Neural cell (in vitro differentiated cells): ENCODE data around the gene ENAH. TPM values are rescaled to one million over a fixed set of nuclear protein-coding genes. Genes with fewer than 3 reads are reported as not detected.

Source experiments
- H2AFZ ChIP-seq: fragments of 200-600, 300-800 bp; sonication (generic), shearing (Covaris generic); 2 replicates; pipeline ENCODE4 v1.6.0; 2014; ENCODE audit warnings: low read depth, mild to moderate bottlenecking, antibody characterized with exemption, low read length, moderate library complexity
- H3F3A ChIP-seq: fragments of 200-600 bp; shearing (Covaris generic); 2 replicates; pipeline ENCODE4 v1.6.1; 2016; ENCODE audit warnings: mild to moderate bottlenecking, moderate library complexity, mixed read lengths, antibody characterized with exemption, low read length; ENCODE audit not compliant: insufficient read depth, poor library complexity, severe bottlenecking
- H3K27ac ChIP-seq: fragments of 200-600, 300-800 bp; sonication (generic), shearing (Covaris generic); 2 replicates; pipeline ENCODE4 v1.5.1; 2014; ENCODE audit warnings: mild to moderate bottlenecking, low read length, moderate library complexity
- H3K27me3 ChIP-seq: fragments of 300-800, 200-600 bp; sonication (generic), shearing (Covaris generic); 2 replicates; pipeline ENCODE4 v1.6.0; 2014; ENCODE audit warnings: mild to moderate bottlenecking, low read depth, low read length, moderate library complexity; ENCODE audit not compliant: insufficient read depth
- H3K36me3 ChIP-seq: fragments of 300-800, 200-600 bp; sonication (generic), shearing (Covaris generic); 2 replicates; pipeline ENCODE4 v1.5.1; 2014; ENCODE audit warnings: mild to moderate bottlenecking, antibody characterized with exemption, low read length, moderate library complexity; ENCODE audit not compliant: insufficient read depth
- H3K4me2 ChIP-seq: fragments of 300-800, 200-600 bp; sonication (generic), shearing (Covaris generic); 2 replicates; pipeline ENCODE4 v1.6.0; 2014; ENCODE audit warnings: mild to moderate bottlenecking, low read length
- H3K4me3 ChIP-seq: fragments of 300-800, 200-600 bp; sonication (generic), shearing (Covaris generic); 2 replicates; pipeline ENCODE4 v1.5.1; 2014; ENCODE audit warnings: mild to moderate bottlenecking, low read length, moderate library complexity
- H3K79me2 ChIP-seq: fragments of 200-600 bp; shearing (Covaris generic); replicated peaks from 2 replicates; pipeline ENCODE4 v1.6.0; 2014; ENCODE audit warnings: mild to moderate bottlenecking, low read length, moderate library complexity; ENCODE audit not compliant: insufficient read depth
- H3K9ac ChIP-seq: fragments of 300-800, 200-600 bp; sonication (generic), shearing (Covaris generic); 2 replicates; pipeline ENCODE4 v1.6.1; 2016; ENCODE audit warnings: mild to moderate bottlenecking, low read length, mixed read lengths
- H3K9me2 ChIP-seq: fragments of 200-600 bp; shearing (Covaris generic); 2 replicates; pipeline ENCODE4 v1.6.1; 2016; ENCODE audit warnings: mild to moderate bottlenecking, low read length, mixed read lengths; ENCODE audit not compliant: insufficient read depth
- H3K9me3 ChIP-seq: fragments of 200-600, 300-800 bp; sonication (generic), shearing (Covaris generic); 2 replicates; pipeline ENCODE4 v1.6.1; 2016; ENCODE audit warnings: mild to moderate bottlenecking, mixed run types, low read length, moderate library complexity, mixed read lengths
- H4K20me1 ChIP-seq: fragments of 200-600 bp; shearing (Covaris generic); 2 replicates; pipeline ENCODE4 v1.6.1; 2016; ENCODE audit warnings: mild to moderate bottlenecking, mixed run types; ENCODE audit not compliant: insufficient read depth
- EP300 ChIP-seq: fragments of 450-650 bp; conservative IDR thresholded peaks from 2 replicates; pipeline ENCODE4 v1.6.1; 2014; ENCODE audit warnings: antibody characterized with exemption, mild to moderate bottlenecking, moderate library complexity; ENCODE audit not compliant: poor library complexity, severe bottlenecking
- EZH2 ChIP-seq: fragments of 200-600, 300-800 bp; shearing (Covaris generic), sonication (generic); IDR thresholded peaks from 2 replicates; pipeline ENCODE4 v1.6.1; 2014; ENCODE audit warnings: antibody characterized with exemption, low read length, borderline replicate concordance, mild to moderate bottlenecking; ENCODE audit not compliant: insufficient read depth, poor library complexity, severe bottlenecking
- MXI1 ChIP-seq: fragments of 450-650 bp; conservative IDR thresholded peaks from 2 replicates; pipeline ENCODE4 v1.6.1; 2014; ENCODE audit warnings: antibody characterized with exemption, mild to moderate bottlenecking; ENCODE audit not compliant: poor library complexity, severe bottlenecking
- POLR2AphosphoS5 ChIP-seq: IDR thresholded peaks from 2 replicates; pipeline ENCODE4 v1.6.1; 2012
- RAD21 ChIP-seq: fragments of 450-650 bp; conservative IDR thresholded peaks from 2 replicates; pipeline ENCODE4 v1.6.1; 2014; ENCODE audit warnings: antibody characterized with exemption, mild to moderate bottlenecking, moderate library complexity
- REST ChIP-seq: IDR thresholded peaks from 2 replicates; pipeline ENCODE4 v1.6.1; 2012; ENCODE audit warnings: borderline replicate concordance
- SMC3 ChIP-seq: fragments of 450-650 bp; conservative IDR thresholded peaks from 2 replicates; pipeline ENCODE4 v1.6.1; 2014; ENCODE audit warnings: antibody characterized with exemption, mild to moderate bottlenecking, moderate library complexity; ENCODE audit not compliant: poor library complexity
- TAF1 ChIP-seq: IDR thresholded peaks from 2 replicates; pipeline ENCODE4 v1.6.1; 2012; ENCODE audit warnings: low read depth
- polyA plus RNA-seq: library from polyadenylated mRNA; depleted of rRNA; stranded (reverse); fragments of >200 nt; gene quantifications from 2 replicates; pipeline ENCODE4 v1.2.3, GENCODE V29; 2014
- TF ChIP-seq, protein P1 (sequence below): fragments of 450-650 bp; IDR thresholded peaks from 2 replicates; pipeline ENCODE4 v1.5.1; 2014; ENCODE audit warnings: antibody characterized with exemption, mild to moderate bottlenecking, moderate library complexity; ENCODE audit not compliant: poor library complexity, severe bottlenecking

Gene ENAH
- polyA plus RNA-seq, 1 donor from 2014 or later = 58.4 TPM

GRCh38 chr1:225662155-225662554 lies 9.2 kb upstream of the ENAH start:
- TF ChIP-seq EZH2 (no peak), MXI1 (no peak), TAF1 (no peak), REST (no peak), POLR2AphosphoS5 (no peak), EP300 (no peak), SMC3 (no peak), RAD21 (no peak)
- TF ChIP-seq, protein P1, sequence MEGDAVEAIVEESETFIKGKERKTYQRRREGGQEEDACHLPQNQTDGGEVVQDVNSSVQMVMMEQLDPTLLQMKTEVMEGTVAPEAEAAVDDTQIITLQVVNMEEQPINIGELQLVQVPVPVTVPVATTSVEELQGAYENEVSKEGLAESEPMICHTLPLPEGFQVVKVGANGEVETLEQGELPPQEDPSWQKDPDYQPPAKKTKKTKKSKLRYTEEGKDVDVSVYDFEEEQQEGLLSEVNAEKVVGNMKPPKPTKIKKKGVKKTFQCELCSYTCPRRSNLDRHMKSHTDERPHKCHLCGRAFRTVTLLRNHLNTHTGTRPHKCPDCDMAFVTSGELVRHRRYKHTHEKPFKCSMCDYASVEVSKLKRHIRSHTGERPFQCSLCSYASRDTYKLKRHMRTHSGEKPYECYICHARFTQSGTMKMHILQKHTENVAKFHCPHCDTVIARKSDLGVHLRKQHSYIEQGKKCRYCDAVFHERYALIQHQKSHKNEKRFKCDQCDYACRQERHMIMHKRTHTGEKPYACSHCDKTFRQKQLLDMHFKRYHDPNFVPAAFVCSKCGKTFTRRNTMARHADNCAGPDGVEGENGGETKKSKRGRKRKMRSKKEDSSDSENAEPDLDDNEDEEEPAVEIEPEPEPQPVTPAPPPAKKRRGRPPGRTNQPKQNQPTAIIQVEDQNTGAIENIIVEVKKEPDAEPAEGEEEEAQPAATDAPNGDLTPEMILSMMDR = no peak
- no peaks in the 10 kb centered on the region for H3F3A ChIP-seq
- H3K27me3 ChIP-seq = no peaks in the 10 kb centered on the region
- H4K20me1 ChIP-seq = no peaks in the 10 kb centered on the region
- no peak overlapping the region for H3K27ac ChIP-seq
- no peaks in the 10 kb centered on the region for H3K36me3 ChIP-seq
- no peak overlapping the region for H3K4me3 ChIP-seq
- H3K9ac ChIP-seq = no peak overlapping the region
- no peak overlapping the region for H3K4me2 ChIP-seq
- H3K9me2 ChIP-seq = no peaks in the 10 kb centered on the region
- H3K79me2 ChIP-seq = no peaks in the 10 kb centered on the region
- no peaks in the 10 kb centered on the region for H3K9me3 ChIP-seq
- H2AFZ ChIP-seq = no peak overlapping the region

GRCh38 chr1:225660544-225660946 lies 7.6 kb upstream of the ENAH start:
- H3K36me3 ChIP-seq = no peaks in the 10 kb centered on the region
- no peaks in the 10 kb centered on the region for H4K20me1 ChIP-seq
- no peak for TF ChIP-seq RAD21
- no peak for TF ChIP-seq SMC3
- no peak for TF ChIP-seq REST
- TF ChIP-seq MXI1 = no peak
- no peak for TF ChIP-seq POLR2AphosphoS5
- no peak for TF ChIP-seq TAF1
- no peak for TF ChIP-seq EZH2
- TF ChIP-seq EP300 = no peak
- TF ChIP-seq, protein P1 = no peak
- no peak overlapping the region for H3K4me3 ChIP-seq
- no peaks in the 10 kb centered on the region for H3K79me2 ChIP-seq
- H3K9me2 ChIP-seq = no peaks in the 10 kb centered on the region
- H3K27me3 ChIP-seq = no peaks in the 10 kb centered on the region
- H3K4me2 ChIP-seq = no peak overlapping the region
- no peaks in the 10 kb centered on the region for H3F3A ChIP-seq
- H3K27ac ChIP-seq = no peak overlapping the region
- H2AFZ ChIP-seq = no peak overlapping the region
- H3K9me3 ChIP-seq = no peaks in the 10 kb centered on the region
- H3K9ac ChIP-seq = no peak overlapping the region
